K562 (cell line): ENCODE results near the gene PSAP.
"Not testable (repeated sequence)": the region's sequence is repeated elsewhere in the genome, so short reads cannot be mapped to it uniquely, and the experiment has no call there.

Source experiments
- HSF4 ChIP-seq: fragments of 250-450 bp; sonication (Bioruptor Pico); IDR thresholded peaks from 2 replicates; pipeline ENCODE4 v2.1.2; 2022; ENCODE audit warnings: mild to moderate bottlenecking, moderate library complexity, borderline replicate concordance
- RNF2 ChIP-seq: sonication (generic); IDR thresholded peaks from 2 replicates; pipeline ENCODE4 v1.6.1; 2016
- SOX6 ChIP-seq: fragments of 450-650 bp; IDR thresholded peaks from 2 replicates; pipeline ENCODE4 v1.6.1; 2014; ENCODE audit warnings: mild to moderate bottlenecking
- ZFPM2 ChIP-seq: fragments of 250-450 bp; sonication (Bioruptor Pico); IDR thresholded peaks from 2 replicates; pipeline ENCODE4 v1.5.1; 2022; ENCODE audit warnings: mild to moderate bottlenecking

DNA sequence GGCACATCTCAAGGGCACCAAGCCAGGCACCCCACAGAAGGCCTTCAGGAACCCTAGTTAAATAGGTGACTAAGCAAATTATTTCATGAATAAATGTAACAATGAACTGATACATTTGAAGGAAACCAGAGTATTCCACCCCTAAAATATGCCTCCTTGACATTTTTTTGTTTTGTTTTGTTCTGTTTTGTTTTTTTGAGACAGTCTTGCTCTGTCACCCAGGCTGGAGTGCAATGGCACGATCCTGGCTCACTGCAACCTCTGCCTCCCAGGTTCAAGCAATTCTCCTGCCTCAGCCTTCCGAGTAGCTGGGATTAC lies 30.2 kb upstream of the PSAP start:
- not testable (repeated sequence) for TF ChIP-seq ZFPM2 (CRISPR knock-in tag); HSF4; SOX6; RNF2
